Stimulated activated naive B cell treated with anti-CD40 and anti-IgM and Interleukin-4, amounts not matched to agents 10 μg/mL and 1 μg/mL and 100 μg/mL, for 72 hours (primary cell): ENCODE results near the gene ESRRB.

Source experiments
- ATAC-seq, 2 donors: fragments of 150-1000 bp; cut with Tn5 transposase; replicated peaks; 2 replicates each; pipeline ENCODE4 v1.10.0; 2021; ENCODE audit warnings: moderate library complexity in 1 of 2
- DNase-seq: peaks from one replicate; pipeline ENCODE4 v3.0.0; 2021
- H3K27ac Mint-ChIP-seq: one replicate; pipeline ENCODE4 v1.8.0; 2022; ENCODE audit warnings: mild to moderate bottlenecking, mixed read lengths
- H3K27me3 Mint-ChIP-seq, 2 donors: one replicate each; pipeline ENCODE4 v1.8.0; 2022; ENCODE audit warnings: mixed read lengths in 2 of 2
- H3K36me3 Mint-ChIP-seq, 2 donors: one replicate each; pipeline ENCODE4 v1.8.0; 2022; ENCODE audit warnings: mixed read lengths in 2 of 2, mild to moderate bottlenecking in 1 of 2
- H3K4me1 Mint-ChIP-seq, 2 donors: one replicate each; pipeline ENCODE4 v1.8.0; 2022; ENCODE audit warnings: mixed read lengths in 2 of 2, mild to moderate bottlenecking in 1 of 2
- H3K4me3 Mint-ChIP-seq, 2 donors: one replicate each; pipeline ENCODE4 v1.8.0; 2022; ENCODE audit warnings: mild to moderate bottlenecking in 2 of 2, mixed read lengths in 2 of 2, moderate library complexity in 1 of 2
- H3K9me3 Mint-ChIP-seq, 2 donors: one replicate each; pipeline ENCODE4 v1.8.0; 2022; ENCODE audit warnings: mixed read lengths in 2 of 2, mild to moderate bottlenecking in 1 of 2

The ESRRB gene

GRCh38 chr14:76339728-76340615, 36.0 kb upstream of the ESRRB start:
- peaks cover 21 to 26% of the 10 kb centered on the region in 2 donors for H3K27me3 Mint-ChIP-seq
- peaks cover 0 to 2% of the 10 kb centered on the region in 2 donors for H3K4me1 Mint-ChIP-seq

GRCh38 chr14:76343386-76343785, 32.6 kb upstream of the ESRRB start:
- Mint-ChIP-seq H3K27me3 (peaks cover 12 to 13% of the 10 kb centered on the region in 2 donors), H3K27ac (peak overlapping the region; percentile 27), H3K4me3 (no peak overlapping the region), H3K4me1 (no peaks in the 10 kb centered on the region), H3K36me3 (peaks cover 0 to 4% of the 10 kb centered on the region in 2 donors), H3K9me3 (peaks cover 0 to 9% of the 10 kb centered on the region in 2 donors)
- DNase-seq (no peak), ATAC-seq (no peak)

More at GRCh38 chr14:76339728-76340615, 36.0 kb upstream of the ESRRB start:
- DNase-seq: no peak
- H3K36me3 Mint-ChIP-seq: peaks cover 2 to 4% of the 10 kb centered on the region in 2 donors
- no peak overlapping the region for H3K27ac Mint-ChIP-seq
- H3K9me3 Mint-ChIP-seq: peaks cover 3 to 9% of the 10 kb centered on the region in 2 donors
- no peak for ATAC-seq
- no peak overlapping the region for H3K4me3 Mint-ChIP-seq

DNA sequence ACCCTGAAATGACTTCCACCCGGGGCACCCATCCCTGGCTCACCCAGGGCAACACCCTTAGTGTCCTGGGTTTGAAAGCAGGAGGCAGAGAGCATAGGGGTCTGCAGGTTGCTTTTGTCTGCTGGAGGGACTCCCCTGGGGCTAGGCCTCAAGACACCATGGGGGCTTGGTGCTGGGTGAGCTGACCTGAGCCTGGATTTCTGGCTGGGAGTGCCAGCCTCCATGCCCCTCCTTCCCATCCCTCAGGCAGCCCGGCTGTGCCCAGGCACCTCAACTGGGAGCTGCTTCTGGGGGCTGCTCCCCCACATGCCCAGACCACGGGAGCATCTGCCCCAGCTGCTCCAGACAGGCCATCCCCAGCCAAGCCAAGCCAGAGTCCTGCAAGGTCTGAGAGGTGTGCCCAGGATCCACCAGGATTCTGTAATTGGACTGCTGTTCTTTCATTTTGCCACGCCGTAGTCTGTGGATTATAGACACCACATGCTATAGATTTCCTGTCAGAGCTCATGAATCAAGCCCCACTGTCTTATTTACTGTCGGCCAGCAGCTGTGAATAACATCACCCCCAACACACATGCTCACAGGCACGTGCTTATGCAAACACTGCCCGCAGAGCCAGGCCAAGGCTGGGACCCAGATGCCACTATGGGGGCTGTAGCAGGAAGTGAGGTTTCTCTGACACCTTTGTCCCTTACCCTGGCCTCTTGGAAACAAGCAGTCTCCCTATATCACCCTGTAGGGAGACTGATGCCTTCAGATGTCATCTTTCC, 29.4 kb upstream of the ESRRB start:
- H3K4me1 Mint-ChIP-seq: no peaks in the 10 kb centered on the region
- DNase-seq: no peak
- H3K27ac Mint-ChIP-seq: no peak overlapping the region
- H3K4me3 Mint-ChIP-seq: no peak overlapping the region
- H3K9me3 Mint-ChIP-seq: peaks cover 0 to 9% of the 10 kb centered on the region in 2 donors
- peaks cover 23 to 37% of the 10 kb centered on the region in 2 donors for H3K27me3 Mint-ChIP-seq
- no peak for ATAC-seq
- H3K36me3 Mint-ChIP-seq: peaks cover 0 to 4% of the 10 kb centered on the region in 2 donors

GRCh38 chr14:76348898-76349297, 27.0 kb upstream of the ESRRB start:
- Mint-ChIP-seq H3K4me1 (peaks cover 0 to 4% of the 10 kb centered on the region in 2 donors), H3K27me3 (peaks cover 34 to 35% of the 10 kb centered on the region in 2 donors), H3K9me3 (peaks cover 0 to under 1% of the 10 kb centered on the region in 2 donors), H3K27ac (no peak overlapping the region), H3K36me3 (no peaks in the 10 kb centered on the region), H3K4me3 (no peak overlapping the region)
- no peak for ATAC-seq
- DNase-seq: no peak

DNA sequence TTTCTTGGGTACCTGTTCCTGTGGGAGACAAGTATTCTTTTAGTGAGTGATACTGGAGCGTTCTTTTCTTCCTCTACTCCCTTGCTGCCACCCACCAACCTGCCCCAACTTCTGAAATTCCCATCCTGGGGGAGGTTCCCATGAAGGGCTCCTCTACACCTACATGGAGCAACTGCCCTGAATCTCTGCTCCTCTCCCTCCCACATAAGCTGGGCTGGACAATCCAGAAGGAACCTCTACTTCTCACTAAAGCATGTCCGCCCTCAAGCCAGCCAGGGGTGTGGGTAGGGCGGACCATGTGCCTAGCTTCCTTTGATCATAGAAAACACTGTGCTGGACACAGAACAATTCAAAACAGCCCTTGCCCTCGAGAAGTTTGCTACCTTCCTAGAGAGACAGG, 25.9 kb upstream of the ESRRB start:
- Mint-ChIP-seq H3K36me3 (no peaks in the 10 kb centered on the region), H3K27me3 (peaks cover 33 to 37% of the 10 kb centered on the region in 2 donors), H3K9me3 (no peaks in the 10 kb centered on the region), H3K27ac (no peak overlapping the region), H3K4me1 (peaks cover 0 to 4% of the 10 kb centered on the region in 2 donors), H3K4me3 (no peak overlapping the region)
- no peak for DNase-seq
- ATAC-seq: no peak

GRCh38 chr14:76350671-76351070, 25.3 kb upstream of the ESRRB start:
- peaks cover 35 to 44% of the 10 kb centered on the region in 2 donors for H3K27me3 Mint-ChIP-seq
- no peaks in the 10 kb centered on the region for H3K36me3 Mint-ChIP-seq
- no peak overlapping the region for H3K4me3 Mint-ChIP-seq
- no peak overlapping the region for H3K27ac Mint-ChIP-seq
- ATAC-seq: no peak
- peaks cover 0 to 4% of the 10 kb centered on the region in 2 donors for H3K4me1 Mint-ChIP-seq
- DNase-seq: no peak
- H3K9me3 Mint-ChIP-seq: no peaks in the 10 kb centered on the region

DNA sequence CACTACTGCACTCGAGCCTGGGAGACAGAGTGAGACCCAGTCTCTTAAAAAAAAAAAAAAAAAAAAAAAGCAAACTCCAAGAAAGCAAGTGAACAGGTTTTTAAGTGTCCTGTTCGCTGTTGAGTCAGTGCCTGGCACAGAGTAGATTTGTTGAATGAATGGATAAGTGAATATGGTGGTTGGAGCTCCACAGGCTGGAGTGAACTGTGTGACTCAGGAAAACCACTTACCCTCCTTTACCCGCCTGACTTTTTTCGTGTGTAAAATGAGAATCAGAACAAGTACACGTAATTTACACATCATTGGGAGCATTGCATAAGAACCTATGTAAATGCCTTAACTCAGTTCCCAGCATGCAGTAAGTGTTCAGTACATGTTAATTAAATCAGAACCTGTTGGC, 24.0 kb upstream of the ESRRB start:
- Mint-ChIP-seq H3K4me3 (no peak overlapping the region), H3K27ac (no peak overlapping the region), H3K4me1 (peaks cover 0 to 4% of the 10 kb centered on the region in 2 donors), H3K36me3 (no peaks in the 10 kb centered on the region), H3K27me3 (peaks cover 38 to 53% of the 10 kb centered on the region in 2 donors), H3K9me3 (no peaks in the 10 kb centered on the region)
- no peak for ATAC-seq
- DNase-seq: no peak

DNA sequence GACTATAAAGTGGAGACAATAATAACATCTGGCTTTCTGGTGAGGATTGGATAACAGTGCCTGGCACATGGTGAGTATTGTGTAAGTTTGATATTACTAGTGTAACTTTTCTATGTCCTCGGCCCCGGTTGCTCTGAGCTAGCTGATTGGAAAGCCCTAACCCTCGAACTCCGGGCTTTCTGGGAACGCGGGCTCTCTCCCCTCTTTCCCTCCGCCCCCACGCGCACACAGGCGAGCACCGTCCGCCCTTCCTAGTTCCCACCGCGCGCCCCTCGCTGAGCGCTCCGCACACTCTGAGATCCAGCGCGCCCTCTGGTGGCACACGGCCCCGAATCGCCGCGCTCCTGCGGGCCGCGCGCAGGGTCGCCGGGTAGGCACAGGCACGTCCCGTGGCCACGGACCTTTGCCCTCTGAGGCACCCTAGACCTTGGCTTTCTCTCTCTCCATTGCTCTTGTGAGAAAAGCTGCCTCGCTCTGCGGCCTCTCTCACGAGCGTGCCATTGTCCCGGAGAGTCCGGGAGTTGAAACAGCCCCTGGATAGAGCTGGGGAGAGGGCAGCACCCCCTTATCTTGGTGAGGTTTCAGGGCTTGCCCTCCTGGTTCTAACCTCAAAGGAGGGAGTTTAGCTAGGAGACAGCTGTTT, 23.2 kb upstream of the ESRRB start:
- DNase-seq: peak; percentile 25
- Mint-ChIP-seq H3K9me3 (no peaks in the 10 kb centered on the region), H3K4me1 (peaks cover 0 to 4% of the 10 kb centered on the region in 2 donors), H3K4me3 (peak overlapping the region; percentile 35 to 43), H3K36me3 (no peaks in the 10 kb centered on the region), H3K27ac (no peak overlapping the region), H3K27me3 (peaks cover 38 to 53% of the 10 kb centered on the region in 2 donors)
- peak; percentile 85 to 90 for ATAC-seq

- no peak overlapping the region for H3K27ac Mint-ChIP-seq
- peaks cover 0 to 4% of the 10 kb centered on the region in 2 donors for H3K4me1 Mint-ChIP-seq
- DNase-seq (no peak), ATAC-seq (no peak)
- peaks cover 39 to 48% of the 10 kb centered on the region in 2 donors for H3K27me3 Mint-ChIP-seq
- H3K4me3 Mint-ChIP-seq: no peak overlapping the region
- H3K36me3 Mint-ChIP-seq: no peaks in the 10 kb centered on the region
- H3K9me3 Mint-ChIP-seq: no peaks in the 10 kb centered on the region
These were observed 21.6 kb upstream of the ESRRB start for GRCh38 chr14:76354310-76354709.

- no peaks in the 10 kb centered on the region for H3K9me3 Mint-ChIP-seq
- ATAC-seq (no peak), DNase-seq (no peak)
- peaks cover 0 to 4% of the 10 kb centered on the region in 2 donors for H3K4me1 Mint-ChIP-seq
- no peak overlapping the region for H3K27ac Mint-ChIP-seq
- H3K36me3 Mint-ChIP-seq: peaks cover 0 to 1% of the 10 kb centered on the region in 2 donors
- H3K27me3 Mint-ChIP-seq: peaks cover 39 to 48% of the 10 kb centered on the region in 2 donors
- no peak overlapping the region for H3K4me3 Mint-ChIP-seq
These were observed 20.2 kb upstream of the ESRRB start for GRCh38 chr14:76355771-76356170.

DNA sequence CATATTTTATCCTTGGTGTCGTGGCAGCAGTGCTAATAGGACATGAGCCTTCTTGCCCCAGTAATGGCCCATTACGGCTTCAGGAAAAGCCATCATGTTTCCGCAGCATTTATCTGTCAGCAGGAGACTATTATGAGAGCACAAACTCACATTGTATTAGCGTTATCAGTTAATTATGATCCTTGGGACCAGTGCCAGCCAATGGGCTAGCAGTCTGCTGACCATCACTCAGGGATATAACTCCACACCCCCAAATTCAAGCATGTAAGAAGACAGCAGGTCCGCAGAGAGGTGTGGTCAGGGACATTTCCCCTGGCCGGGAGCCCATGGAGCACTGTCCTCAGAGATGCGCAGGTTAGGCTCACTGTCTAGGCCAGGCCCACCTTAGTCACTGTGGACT, 4.9 kb upstream of the ESRRB start:
- no peaks in the 10 kb centered on the region for H3K9me3 Mint-ChIP-seq
- peaks cover 30 to 56% of the 10 kb centered on the region in 2 donors for H3K27me3 Mint-ChIP-seq
- DNase-seq: no peak
- H3K4me1 Mint-ChIP-seq: peaks cover 0 to under 1% of the 10 kb centered on the region in 2 donors
- H3K4me3 Mint-ChIP-seq: no peak overlapping the region
- no peak for ATAC-seq
- no peaks in the 10 kb centered on the region for H3K36me3 Mint-ChIP-seq
- H3K27ac Mint-ChIP-seq: no peak overlapping the region

GRCh38 chr14:76373456-76373855, 2.5 kb upstream of the ESRRB start:
- DNase-seq (no peak), ATAC-seq (peak in 1 of 2 donors; percentile 12)
- peaks cover 47 to 63% of the 10 kb centered on the region in 2 donors for H3K27me3 Mint-ChIP-seq
- peaks cover 0 to 7% of the 10 kb centered on the region in 2 donors for H3K4me1 Mint-ChIP-seq
- H3K36me3 Mint-ChIP-seq: no peaks in the 10 kb centered on the region
- H3K4me3 Mint-ChIP-seq: no peak overlapping the region
- H3K27ac Mint-ChIP-seq: no peak overlapping the region
- H3K9me3 Mint-ChIP-seq: no peaks in the 10 kb centered on the region

DNA sequence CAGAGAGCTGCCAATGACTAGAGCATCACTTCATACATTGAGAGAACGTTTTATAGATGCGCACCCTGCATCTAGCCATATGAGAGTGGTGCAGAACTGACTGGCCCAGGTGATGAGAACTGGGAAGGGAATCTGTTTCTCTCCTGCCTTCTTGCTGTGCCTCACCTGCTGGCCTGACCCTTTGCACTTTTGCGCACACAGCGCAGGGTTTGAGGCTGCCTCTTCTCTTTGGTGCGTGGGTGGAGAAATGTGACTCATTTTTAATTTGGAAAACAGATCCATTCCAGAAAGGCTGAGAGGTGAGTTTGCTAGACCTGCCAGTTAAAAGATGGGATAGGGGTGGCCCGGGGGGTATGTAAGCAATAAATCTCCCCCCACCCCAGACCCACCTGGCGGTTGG, 453 bp upstream of the ESRRB start:
- Mint-ChIP-seq H3K4me3 (no peak overlapping the region), H3K36me3 (no peaks in the 10 kb centered on the region), H3K27me3 (peaks cover 61 to 83% of the 10 kb centered on the region in 2 donors), H3K4me1 (peaks cover 0 to 7% of the 10 kb centered on the region in 2 donors), H3K9me3 (no peaks in the 10 kb centered on the region), H3K27ac (no peak overlapping the region)
- DNase-seq (no peak), ATAC-seq (no peak)

DNA sequence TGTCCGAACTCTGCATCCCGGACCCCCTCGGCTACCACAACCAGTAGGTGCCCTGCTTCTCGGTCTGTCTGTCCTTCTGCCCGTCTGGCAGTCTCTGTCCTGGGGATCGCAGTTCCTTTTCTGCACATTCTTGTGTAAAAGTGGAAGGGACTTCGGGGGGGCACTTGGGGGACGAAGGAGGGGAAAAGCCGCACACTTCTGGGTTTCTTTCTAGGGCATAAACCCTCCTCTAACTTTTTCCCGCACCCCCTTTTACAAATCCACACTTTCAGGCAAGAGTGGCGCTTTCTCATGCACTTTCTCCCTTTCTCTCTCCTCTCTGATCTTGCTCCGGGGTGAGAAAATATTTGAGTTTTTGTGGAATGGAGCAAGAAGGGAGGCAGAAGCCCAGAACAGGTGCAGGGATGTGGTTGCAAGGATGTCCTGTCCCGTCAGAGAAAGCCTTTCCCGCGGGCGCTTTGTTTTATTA, 506 bp downstream of the ESRRB start:
- H3K9me3 Mint-ChIP-seq: no peaks in the 10 kb centered on the region
- peak overlapping the region; percentile 27 for H3K27ac Mint-ChIP-seq
- no peaks in the 10 kb centered on the region for H3K36me3 Mint-ChIP-seq
- H3K4me1 Mint-ChIP-seq: peaks cover 0 to 7% of the 10 kb centered on the region in 2 donors
- ATAC-seq: no peak
- peaks cover 65 to 87% of the 10 kb centered on the region in 2 donors for H3K27me3 Mint-ChIP-seq
- no peak for DNase-seq
- H3K4me3 Mint-ChIP-seq: peak overlapping the region; percentile 15 to 23
